HCT116 (cell line): ENCODE data around the gene TMEM87A.

Experiments used
- CTCF ChIP-seq, 3 experiments: fragments of 200-600 bp in 1 of 3; sonication (generic) in 1 of 3; IDR thresholded peaks in 2 of 3; conservative IDR thresholded peaks in 1 of 3; 2 replicates each; pipeline ENCODE4 v1.5.1; 2012 to 2017; ENCODE audit warnings: low read depth in 2 of 3, low read length in 2 of 3, antibody characterized with exemption in 1 of 3, borderline replicate concordance in 1 of 3, control low read depth in 1 of 3, mild to moderate bottlenecking in 1 of 3, mixed read lengths in 1 of 3, mixed run types in 1 of 3, moderate library complexity in 1 of 3; ENCODE audit not compliant: insufficient read depth in 1 of 3
- POLR2AphosphoS5 ChIP-seq: IDR thresholded peaks from 2 replicates; pipeline ENCODE4 v1.6.1; 2011; ENCODE audit warnings: mild to moderate bottlenecking, low read depth, low read length, moderate library complexity
- REST ChIP-seq: IDR thresholded peaks from 2 replicates; pipeline ENCODE4 v1.6.1; 2012; ENCODE audit warnings: low read depth
- ZNF274 ChIP-seq: fragments of 200-500 bp; sonication (Bioruptor generic); IDR thresholded peaks from 2 replicates; pipeline ENCODE4 v1.6.1; 2014; ENCODE audit warnings: mild to moderate bottlenecking, low read depth, low read length, inconsistent platforms

DNA sequence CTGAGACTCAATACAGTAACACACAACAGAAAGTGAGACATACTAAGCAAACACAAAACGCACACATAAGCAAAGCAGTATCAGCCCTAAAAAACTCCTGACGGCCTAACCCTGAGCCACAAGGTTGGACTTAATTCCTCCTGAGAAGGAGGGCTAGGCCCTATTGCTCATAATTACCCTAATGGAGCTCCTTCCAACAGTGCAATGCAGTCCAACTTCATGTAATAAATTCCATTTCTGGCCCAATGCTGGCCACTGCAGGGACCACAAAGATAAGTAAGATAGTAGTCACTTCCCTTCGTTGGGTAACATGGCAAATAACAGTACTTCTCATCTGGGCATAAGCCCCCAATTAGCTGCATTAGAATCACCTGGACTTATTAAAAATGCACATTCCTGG lies 69.3 kb downstream of the TMEM87A start:
- no peak for TF ChIP-seq ZNF274
- no peak for TF ChIP-seq CTCF (IDR thresholded peaks at IDR 0.05 in 2 of 3, conservative IDR thresholded peaks at IDR 0.05 in 1 of 3; ENCODE audit: borderline replicate concordance in 1 of 3, insufficient read depth in 1 of 3, low read depth in 2 of 3, low read length in 2 of 3)
- no peak for TF ChIP-seq REST
- no peak for TF ChIP-seq POLR2AphosphoS5
